Epidermal melanocyte (primary cell): ENCODE measurements around the gene TAMM41.
"Not testable (repeated sequence)": the region's sequence is repeated elsewhere in the genome, so short reads cannot be mapped to it uniquely, and the experiment has no call there.

Experiments used
- DNase-seq: peaks from one replicate; pipeline ENCODE4 v3.0.0; 2011; ENCODE audit warnings: low spot score; ENCODE audit not compliant: insufficient read length

The TAMM41 gene

GRCh38 chr3:11815111-11815510, 31.6 kb downstream of the TAMM41 start:
- DNase-seq: no peak

GRCh38 chr3:11814663-11815062, 32.0 kb downstream of the TAMM41 start:
- no peak for DNase-seq

- DNase-seq: no peak
Measured at GRCh38 chr3:11810276-11810675, 36.4 kb downstream of the TAMM41 start.

GRCh38 chr3:11808231-11808630, 38.5 kb downstream of the TAMM41 start:
- DNase-seq: no peak

- DNase-seq: no peak
Measured at GRCh38 chr3:11807686-11808085, 39.0 kb downstream of the TAMM41 start.

GRCh38 chr3:11805716-11806115, 41.0 kb downstream of the TAMM41 start:
- DNase-seq: no peak

GRCh38 chr3:11803977-11804892, 42.5 kb downstream of the TAMM41 start:
- DNase-seq: peak; percentile 34

GRCh38 chr3:11799791-11800190, 46.9 kb downstream of the TAMM41 start:
- no peak for DNase-seq

- no peak for DNase-seq
Measured at GRCh38 chr3:11794927-11795326, 51.8 kb downstream of the TAMM41 start.

GRCh38 chr3:11791339-11792200, 55.1 kb downstream of the TAMM41 start:
- DNase-seq: no peak

- DNase-seq: no peak
Measured at GRCh38 chr3:11789412-11789811, 57.3 kb downstream of the TAMM41 start.

GRCh38 chr3:11784971-11785377, 61.7 kb downstream of the TAMM41 start:
- no peak for DNase-seq

GRCh38 chr3:11780341-11780740, 66.3 kb downstream of the TAMM41 start:
- no peak for DNase-seq

GRCh38 chr3:11779626-11780025, 67.1 kb downstream of the TAMM41 start:
- no peak for DNase-seq

GRCh38 chr3:11778248-11778647, 68.4 kb downstream of the TAMM41 start:
- no peak for DNase-seq

- DNase-seq: no peak
Measured at GRCh38 chr3:11776346-11776745, 70.3 kb downstream of the TAMM41 start.

GRCh38 chr3:11775493-11775892, 71.2 kb downstream of the TAMM41 start:
- no peak for DNase-seq

GRCh38 chr3:11774296-11774877, 72.3 kb downstream of the TAMM41 start:
- no peak for DNase-seq

- not testable (repeated sequence) for DNase-seq
Measured at GRCh38 chr3:11771931-11772330, 74.8 kb downstream of the TAMM41 start.

- DNase-seq: peak; percentile 84
Measured at GRCh38 chr3:11770477-11771391, 76.0 kb downstream of the TAMM41 start.
